Loucy (cell line): Measurements from ENCODE around the gene CR2.

Experiments used
- H2AFZ ChIP-seq: fragments of 200-600 bp; sonication (generic); 2 replicates; pipeline ENCODE4 v1.6.0; 2016; ENCODE audit warnings: antibody characterized with exemption, mild to moderate bottlenecking, low read length, moderate library complexity
- H3F3A ChIP-seq: fragments of 200-600 bp; 2 replicates; pipeline ENCODE4 v1.6.0; 2016; ENCODE audit warnings: antibody characterized with exemption, low read depth, mild to moderate bottlenecking
- H3K27me3 ChIP-seq: fragments of 200-600 bp; sonication (generic); 2 replicates; pipeline ENCODE4 v1.6.1; 2014; ENCODE audit warnings: low read length, mild to moderate bottlenecking; ENCODE audit not compliant: insufficient read depth, poor library complexity, severe bottlenecking
- H3K36me3 ChIP-seq: fragments of 200-600 bp; sonication (generic); 2 replicates; pipeline ENCODE4 v1.6.1; 2016; ENCODE audit warnings: low read length; ENCODE audit not compliant: insufficient read depth
- H3K4me1 ChIP-seq: fragments of 200-600 bp; sonication (generic); 2 replicates; pipeline ENCODE4 v1.5.1; 2014; ENCODE audit warnings: low read length, mild to moderate bottlenecking; ENCODE audit not compliant: insufficient read depth, poor library complexity, severe bottlenecking
- H3K4me2 ChIP-seq: fragments of 200-600 bp; sonication (generic); 2 replicates; pipeline ENCODE4 v1.6.0; 2014; ENCODE audit warnings: antibody characterized with exemption, low read length, low read depth, mild to moderate bottlenecking; ENCODE audit not compliant: poor library complexity, severe bottlenecking
- H3K4me3 ChIP-seq: fragments of 200-600 bp; sonication (generic); 2 replicates; pipeline ENCODE4 v1.5.1; 2014; ENCODE audit warnings: low read length, mild to moderate bottlenecking, mixed read lengths; ENCODE audit not compliant: poor library complexity, severe bottlenecking
- H3K79me2 ChIP-seq: fragments of 200-600 bp; sonication (generic); 2 replicates; pipeline ENCODE4 v1.6.1; 2014; ENCODE audit warnings: low read length; ENCODE audit not compliant: insufficient read depth
- H3K9ac ChIP-seq: fragments of 200-600 bp; sonication (generic); 2 replicates; pipeline ENCODE4 v1.6.0; 2014; ENCODE audit warnings: mild to moderate bottlenecking, low read depth, low read length, moderate library complexity; ENCODE audit not compliant: poor library complexity, severe bottlenecking
- H3K9me2 ChIP-seq: fragments of 200-600 bp; sonication (generic); replicated peaks from 2 replicates; pipeline ENCODE4 v1.6.1; 2016; ENCODE audit warnings: low read depth, low read length, mixed read lengths
- H3K9me3 ChIP-seq: fragments of 200-600 bp; sonication (generic); 2 replicates; pipeline ENCODE4 v1.6.1; 2014; ENCODE audit warnings: mild to moderate bottlenecking, antibody characterized with exemption, low read length, low read depth; ENCODE audit not compliant: insufficient read depth
- H4K20me1 ChIP-seq: fragments of 200-600 bp; sonication (generic); 2 replicates; pipeline ENCODE4 v1.6.0; 2014; ENCODE audit warnings: antibody characterized with exemption, low read length, mild to moderate bottlenecking; ENCODE audit not compliant: insufficient read depth, poor library complexity, severe bottlenecking
- CTCF ChIP-seq: fragments of 200-600 bp; sonication (generic); conservative IDR thresholded peaks from 2 replicates; pipeline ENCODE4 v1.5.1; 2014; ENCODE audit warnings: mild to moderate bottlenecking, antibody characterized with exemption, low read length
- EZH2phosphoT487 ChIP-seq: fragments of 200-600 bp; IDR thresholded peaks from 2 replicates; pipeline ENCODE4 v1.6.1; 2018; ENCODE audit warnings: antibody characterized with exemption, mild to moderate bottlenecking, moderate library complexity, borderline replicate concordance

The CR2 gene

GRCh38 chr1:207486198-207486597, 32.1 kb downstream of the CR2 start:
- H3K9ac ChIP-seq: no peak overlapping the region
- H3F3A ChIP-seq: no peaks in the 10 kb centered on the region
- no peak overlapping the region for H2AFZ ChIP-seq
- no peaks in the 10 kb centered on the region for H3K4me1 ChIP-seq
- no peak overlapping the region for H3K4me3 ChIP-seq
- no peak overlapping the region for H3K4me2 ChIP-seq
- H4K20me1 ChIP-seq: no peaks in the 10 kb centered on the region
- TF ChIP-seq EZH2phosphoT487: no peak
- no peak for TF ChIP-seq CTCF
- H3K9me2 ChIP-seq: no peaks in the 10 kb centered on the region
- no peaks in the 10 kb centered on the region for H3K79me2 ChIP-seq
- no peaks in the 10 kb centered on the region for H3K27me3 ChIP-seq
- H3K36me3 ChIP-seq: no peaks in the 10 kb centered on the region
- no peaks in the 10 kb centered on the region for H3K9me3 ChIP-seq

GRCh38 chr1:207487636-207488035, 33.5 kb downstream of the CR2 start:
- no peak overlapping the region for H3K4me2 ChIP-seq
- H3K4me3 ChIP-seq: no peak overlapping the region
- H3K9me2 ChIP-seq: no peaks in the 10 kb centered on the region
- H3F3A ChIP-seq: no peaks in the 10 kb centered on the region
- H3K9ac ChIP-seq: no peak overlapping the region
- no peaks in the 10 kb centered on the region for H3K9me3 ChIP-seq
- H4K20me1 ChIP-seq: no peaks in the 10 kb centered on the region
- no peaks in the 10 kb centered on the region for H3K79me2 ChIP-seq
- no peaks in the 10 kb centered on the region for H3K4me1 ChIP-seq
- no peak overlapping the region for H2AFZ ChIP-seq
- no peaks in the 10 kb centered on the region for H3K27me3 ChIP-seq
- no peaks in the 10 kb centered on the region for H3K36me3 ChIP-seq
- TF ChIP-seq CTCF (no peak), EZH2phosphoT487 (no peak)

- Histone ChIP-seq H3K79me2 (no peaks in the 10 kb centered on the region), H3F3A (no peaks in the 10 kb centered on the region), H4K20me1 (no peaks in the 10 kb centered on the region), H3K9me3 (no peaks in the 10 kb centered on the region), H3K4me1 (no peaks in the 10 kb centered on the region), H3K9ac (no peak overlapping the region), H2AFZ (no peak overlapping the region), H3K4me3 (no peak overlapping the region), H3K9me2 (no peaks in the 10 kb centered on the region), H3K36me3 (no peaks in the 10 kb centered on the region), H3K4me2 (no peak overlapping the region), H3K27me3 (peaks cover 41% of the 10 kb centered on the region)
- TF ChIP-seq CTCF: no peak
- TF ChIP-seq EZH2phosphoT487: no peak
Measured at GRCh38 chr1:207493212-207493611, 39.1 kb downstream of the CR2 start.
